NCI-H2171 treated with DMSO at 0.1 percent for 48 hours (cell line): ENCODE results near the gene KRTAP4-5.
"Not testable (repeated sequence)": the region's sequence is repeated elsewhere in the genome, so short reads cannot be mapped to it uniquely, and the experiment has no call there.

Experiments used
- DNase-seq: peaks from one replicate; lab custom pipeline; 2025; lab: John Stamatoyannopoulos, UW

The KRTAP4-5 gene

GRCh38 chr17:41147531-41148204 is 2.0 kb downstream of the KRTAP4-5 start:
- DNase-seq: no peak

- no peak for DNase-seq
These were observed 4.4 kb downstream of the KRTAP4-5 start for GRCh38 chr17:41145261-41145660.

DNA sequence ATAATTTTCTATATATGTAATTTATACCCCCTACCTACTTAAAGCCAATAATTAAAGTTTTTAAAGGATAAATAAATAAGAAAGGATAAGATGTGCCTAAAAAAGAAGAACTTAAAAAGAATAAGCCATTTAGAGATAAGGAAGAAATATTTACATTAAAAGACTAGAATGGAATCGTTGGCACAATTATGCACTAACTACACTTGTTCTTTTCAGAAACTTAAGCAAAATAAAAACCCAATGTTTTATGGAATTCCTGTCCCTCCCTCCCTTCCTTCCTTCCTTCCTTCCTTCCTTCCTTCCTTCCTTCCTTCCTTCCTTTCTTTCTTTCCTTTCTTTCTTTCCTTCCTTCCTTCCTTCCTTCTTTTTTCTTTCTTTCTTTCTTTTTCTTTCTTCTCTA is 4.8 kb downstream of the KRTAP4-5 start:
- no peak for DNase-seq

- no peak for DNase-seq
These were observed 8.3 kb downstream of the KRTAP4-5 start for GRCh38 chr17:41141361-41141760.

- no peak for DNase-seq
These were observed 9.1 kb downstream of the KRTAP4-5 start, which contains the start of gene KRTAP4-6 for GRCh38 chr17:41140360-41141131. Gene KRTAP4-6 (minus strand): TSS chr17:41140544. CDS start chr17:41140487, 57 bp downstream.

DNA sequence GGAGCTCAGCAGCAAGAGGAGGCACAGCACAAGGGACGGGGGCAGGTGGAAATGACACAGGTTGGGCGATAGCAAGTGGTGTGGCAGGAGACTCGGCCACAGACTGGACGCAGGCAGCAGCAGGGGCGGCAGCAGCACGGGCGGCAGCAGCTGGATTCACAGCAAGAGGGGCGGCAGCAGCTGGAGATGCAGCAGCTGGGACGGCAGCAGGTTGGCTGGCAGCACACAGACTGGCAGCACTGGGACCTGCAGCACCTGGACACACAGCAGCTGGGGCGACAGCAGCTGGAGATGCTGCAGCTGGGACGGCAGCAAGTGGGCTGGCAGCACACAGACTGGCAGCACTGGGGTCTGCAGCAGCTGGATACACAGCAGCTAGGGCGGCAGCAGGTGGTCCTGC is 9.8 kb downstream of the KRTAP4-5 start:
- DNase-seq: not testable (repeated sequence)

DNA sequence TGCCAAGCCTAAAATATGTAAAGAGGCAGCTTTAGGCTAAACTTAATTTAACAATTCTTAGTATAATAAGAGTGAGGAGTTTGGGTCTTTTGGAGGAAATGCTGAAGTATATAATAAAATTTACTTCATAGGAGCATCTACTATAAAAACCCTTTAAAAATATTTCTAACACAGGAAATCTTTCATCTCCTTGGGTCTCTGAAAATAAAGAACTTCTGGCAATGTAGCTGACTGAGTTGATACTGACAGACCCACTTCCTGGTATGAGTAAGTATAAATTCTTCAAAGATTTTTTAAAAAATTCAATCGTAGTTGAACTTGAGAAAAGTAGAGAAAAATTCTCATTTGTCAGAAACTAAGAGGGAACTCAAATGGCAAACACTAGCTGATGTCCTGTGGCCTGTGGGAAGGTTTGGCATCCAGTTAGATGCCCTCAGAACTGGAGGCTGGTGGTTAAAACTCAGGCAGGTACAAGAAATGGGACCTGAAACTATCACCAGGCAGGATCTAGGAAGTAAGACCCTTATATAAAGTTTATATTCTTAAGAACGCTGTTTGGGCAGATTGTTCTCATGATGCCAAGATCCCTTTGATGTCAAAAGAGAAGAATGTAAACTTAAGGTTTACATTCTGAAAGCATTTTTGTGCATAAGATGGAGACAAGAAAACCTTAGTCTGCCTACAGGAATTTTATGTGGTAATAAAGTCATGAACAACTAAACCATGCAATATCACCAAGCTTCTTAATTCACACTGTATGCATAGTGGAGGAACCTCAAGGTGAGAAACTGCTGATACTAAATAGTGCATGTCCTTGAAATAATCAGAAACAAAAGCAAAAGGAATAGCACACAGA is 15.5 kb downstream of the KRTAP4-5 start:
- no peak for DNase-seq

- DNase-seq: no peak
These were observed 17.6 kb downstream of the KRTAP4-5 start for GRCh38 chr17:41131979-41132378.

DNA sequence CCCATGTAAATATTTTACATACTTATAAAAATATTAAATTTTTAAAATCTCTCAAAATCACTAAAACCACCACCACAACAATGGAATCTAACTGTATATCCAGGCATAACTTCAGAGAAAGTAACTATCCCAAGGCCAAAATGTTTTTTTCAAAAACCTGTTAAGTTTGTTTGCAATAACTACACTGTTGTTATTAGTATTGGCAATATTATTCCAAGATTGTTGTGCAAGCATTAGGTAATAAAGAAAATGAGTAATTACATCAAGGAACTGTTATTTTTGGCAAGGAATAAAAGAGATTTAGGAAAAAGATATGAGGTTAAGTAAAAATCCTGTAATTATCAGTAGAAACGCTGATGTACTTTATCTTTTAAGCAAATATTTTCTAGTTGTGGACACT is 22.3 kb downstream of the KRTAP4-5 start:
- no peak for DNase-seq

- no peak for DNase-seq
These were observed 23.2 kb downstream of the KRTAP4-5 start for GRCh38 chr17:41126412-41126811.

DNA sequence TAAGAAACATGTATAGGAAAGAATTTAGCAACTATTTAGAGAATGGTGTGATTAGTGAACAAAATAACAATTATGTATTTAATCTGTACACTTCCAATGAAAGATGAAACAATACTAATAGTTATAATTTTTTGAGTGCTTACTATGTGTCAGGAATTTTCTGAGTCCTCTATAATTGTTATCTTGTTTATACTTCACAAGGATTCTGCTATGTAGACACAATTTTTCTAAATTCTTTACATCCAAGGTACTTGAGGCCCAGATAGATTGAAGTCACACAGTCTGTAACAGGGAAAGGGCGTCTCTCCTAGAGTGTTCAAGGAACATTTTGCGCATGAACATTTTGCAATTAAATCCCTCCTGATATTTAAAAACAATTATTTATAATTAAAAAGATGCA is 24.6 kb downstream of the KRTAP4-5 start:
- DNase-seq: no peak

DNA sequence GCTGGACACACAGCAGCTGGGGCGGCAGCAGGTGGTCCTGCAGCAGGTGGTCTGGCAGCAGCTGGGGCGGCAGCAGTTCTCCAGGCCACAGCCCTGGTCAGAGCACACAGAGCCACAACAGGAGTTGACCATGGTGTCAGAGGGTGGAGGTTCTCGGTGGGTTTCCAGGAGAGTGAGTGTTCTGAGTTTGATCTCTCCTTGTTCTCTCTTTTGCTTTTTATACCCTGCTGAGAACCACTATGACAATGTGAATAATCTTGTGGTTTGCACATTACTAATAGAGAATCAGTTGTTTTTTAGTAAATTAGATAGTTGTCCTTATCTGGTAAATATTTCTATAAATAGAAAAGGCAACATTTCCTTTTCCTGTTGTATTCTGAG is 25.6 kb downstream of the KRTAP4-5 start, which contains the start of gene KRTAP4-12:
KRTAP4-12 (minus strand) TSS at position 192 of the 381 bp plus-strand sequence; CDS start at position 132, 60 bp downstream.
- DNase-seq: not testable (repeated sequence)

DNA sequence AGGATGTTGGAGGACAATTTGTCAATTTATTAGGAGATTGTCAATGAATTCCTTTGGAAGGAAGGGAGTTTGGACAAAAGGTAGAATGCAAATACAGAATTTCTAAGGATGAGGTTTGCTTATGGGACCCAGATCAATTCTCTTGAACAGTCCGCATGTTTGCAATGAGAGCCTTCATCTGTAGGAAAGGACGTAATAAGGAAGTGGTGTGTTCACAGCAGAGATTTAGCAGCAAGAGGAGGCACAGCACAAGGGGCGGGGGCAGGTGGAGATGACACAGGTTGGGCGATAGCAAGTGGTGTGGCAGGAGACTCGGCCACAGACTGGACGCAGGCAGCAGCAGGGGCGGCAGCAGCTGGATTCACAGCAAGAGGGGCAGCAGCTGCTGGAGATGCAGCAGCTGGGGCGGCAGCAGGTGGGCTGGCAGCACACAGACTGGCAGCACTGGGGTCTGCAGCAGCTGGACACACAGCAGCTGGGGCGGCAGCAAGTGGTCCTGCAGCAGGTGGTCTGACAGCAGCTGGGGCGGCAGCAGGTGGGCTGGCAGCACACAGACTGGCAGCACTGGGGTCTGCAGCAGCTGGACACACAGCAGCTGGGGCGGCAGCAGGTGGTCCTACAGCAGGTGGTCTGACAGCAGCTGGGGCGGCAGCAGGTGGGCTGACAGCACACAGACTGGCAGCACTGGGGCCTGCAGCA is 26.2 kb downstream of the KRTAP4-5 start:
- not testable (repeated sequence) for DNase-seq

- no peak for DNase-seq
These were observed 27.9 kb downstream of the KRTAP4-5 start for GRCh38 chr17:41121742-41122141.

DNA sequence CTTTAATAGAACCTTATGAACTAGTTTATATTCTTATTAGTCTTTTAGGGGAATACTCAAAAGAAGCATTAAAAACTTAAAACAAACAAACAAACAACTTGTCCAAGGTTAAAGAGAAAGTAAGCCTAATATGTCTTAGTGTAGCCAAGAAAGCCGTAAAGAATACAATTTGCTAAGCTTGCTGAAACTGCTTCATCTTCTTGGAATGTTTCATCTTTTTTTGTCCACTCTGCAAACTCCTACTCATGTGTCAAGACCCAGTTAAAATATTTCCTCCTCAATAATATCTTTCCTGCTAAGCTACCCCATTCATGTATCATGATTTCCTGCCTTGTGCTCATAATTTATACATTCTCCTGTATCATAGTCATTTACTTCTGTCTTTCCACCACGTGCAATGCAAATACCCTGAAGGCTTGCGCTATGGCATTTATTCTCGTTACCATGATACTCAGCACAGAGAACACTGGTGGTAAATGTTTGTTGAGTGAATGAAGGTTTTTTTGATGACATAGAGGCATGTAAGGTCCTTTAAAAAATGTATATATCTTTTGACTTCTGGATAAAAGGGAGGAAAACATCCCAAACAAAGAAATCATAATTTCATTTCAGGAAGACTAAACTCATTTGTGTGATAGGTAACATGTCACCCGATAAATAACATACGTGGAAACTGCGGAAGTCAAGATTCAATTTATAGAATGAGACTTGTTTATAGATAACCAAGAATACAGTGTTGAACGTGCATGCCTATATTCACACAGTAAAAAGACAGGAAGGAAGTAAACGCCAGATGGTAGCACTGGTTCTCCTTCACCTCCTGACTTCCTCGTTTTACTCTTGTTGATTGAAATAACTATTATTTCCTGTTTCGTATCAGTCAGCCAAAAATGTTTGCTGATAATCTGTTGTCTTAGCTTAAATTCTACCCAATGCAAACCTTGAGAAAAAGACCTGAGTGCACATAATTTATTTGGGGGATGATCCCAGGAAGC is 29.6 kb downstream of the KRTAP4-5 start:
- DNase-seq: not testable (repeated sequence)

DNA sequence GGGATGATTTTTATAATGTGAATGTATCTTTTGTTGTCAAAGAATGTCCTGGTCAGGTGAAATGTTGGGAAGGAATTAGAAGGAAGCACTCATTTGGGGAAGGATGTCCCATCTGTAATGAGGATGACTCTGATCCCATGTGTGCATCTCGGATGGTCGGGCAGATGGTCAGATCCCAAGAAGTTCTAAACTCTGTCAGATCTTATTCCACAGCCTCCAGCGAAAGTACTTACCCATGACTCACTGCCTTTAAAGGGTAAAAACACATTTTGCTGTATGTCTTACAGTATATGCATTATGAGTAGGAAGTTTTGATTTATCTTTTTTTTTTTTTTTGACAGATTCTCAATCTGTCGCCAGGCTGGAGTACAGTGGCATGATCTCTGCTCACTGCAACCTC is 30.9 kb downstream of the KRTAP4-5 start:
- no peak for DNase-seq

DNA sequence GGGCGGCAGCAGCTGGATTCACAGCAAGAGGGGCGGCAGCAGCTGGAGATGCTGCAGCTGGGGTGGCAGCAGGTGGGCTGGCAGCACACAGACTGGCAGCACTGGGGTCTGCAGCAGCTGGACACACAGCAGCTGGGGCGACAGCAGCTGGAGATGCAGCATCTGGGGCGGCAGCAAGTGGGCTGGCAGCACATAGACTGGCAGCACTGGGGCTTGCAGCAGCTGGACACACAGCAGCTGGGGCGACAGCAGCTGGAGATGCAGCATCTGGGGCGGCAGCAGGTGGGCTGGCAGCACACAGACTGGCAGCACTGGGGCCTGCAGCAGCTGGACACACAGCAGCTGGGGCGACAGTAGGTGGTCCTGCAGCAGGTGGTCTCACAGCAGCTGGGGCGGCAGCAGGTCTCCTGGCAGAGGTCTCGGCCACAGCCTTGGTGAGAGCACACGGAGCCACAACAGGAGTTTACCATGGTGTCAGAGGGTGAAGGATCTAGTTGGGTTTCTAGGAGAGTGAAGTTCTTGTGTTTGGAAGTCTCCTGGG is 31.7 kb downstream of the KRTAP4-5 start, which contains the start of gene KRTAP4-11:
KRTAP4-11 (minus strand) TSS at position 528 of the 541 bp plus-strand sequence; CDS start at position 470, 58 bp downstream.
- DNase-seq: not testable (repeated sequence)

DNA sequence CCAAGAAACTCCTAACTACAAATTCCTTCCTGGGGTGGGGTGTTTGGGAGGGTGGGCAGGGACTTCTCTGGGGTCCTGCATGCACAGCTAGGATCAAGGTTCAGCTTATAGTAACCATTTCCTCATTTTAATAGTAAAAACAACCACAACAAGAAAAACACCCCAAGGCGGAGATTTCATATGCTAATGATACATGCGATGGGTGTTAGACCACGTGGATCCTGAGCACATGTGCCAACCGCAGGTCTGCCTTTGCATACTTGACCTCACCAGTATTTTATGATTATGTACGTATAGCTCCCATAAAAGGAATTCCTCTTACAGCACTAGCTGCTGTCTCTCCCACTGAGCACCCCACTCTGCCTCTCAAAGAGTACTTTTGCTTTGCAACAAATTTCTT is 33.3 kb downstream of the KRTAP4-5 start:
- no peak for DNase-seq

GRCh38 chr17:41111151-41111885 is 38.3 kb downstream of the KRTAP4-5 start:
- no peak for DNase-seq
